HCT116 (cell line): ENCODE measurements around the gene ZMYM5. TPM values are rescaled to one million over a fixed set of nuclear protein-coding genes. Genes with fewer than 3 reads are reported as not detected.

Experiments
- ATAC-seq: fragments of 200-7000 bp; cut with Tn5 transposase; 2 replicates; pipeline ENCODE4 v1.9.1; 2020; ENCODE audit warnings: mild to moderate bottlenecking, moderate library complexity
- BruUV-seq: library from RNA; stranded (reverse); fragments of 400-500 nt; replicated peaks from 2 replicates; lab custom pipeline; 2021; lab: Mats Ljungman, UMichigan
- CTCF ChIA-PET: fragments of 300-600 bp; sonication (Branson Sonifier 250); formaldehyde crosslinking; loops from one replicate; lab custom pipeline; 2021; ENCODE audit warnings: antibody characterized with exemption; lab: Charles Lee
- POLR2A ChIA-PET: fragments of 300-600, 350-600 bp; sonication (Branson Sonifier 250); formaldehyde crosslinking; loops from one replicate; lab custom pipeline; 2021; ENCODE audit warnings: antibody characterized with exemption; lab: Charles Lee
- RAD21 ChIA-PET, 2 experiments: fragments of 300-600 bp; sonication (Branson Sonifier 250); formaldehyde crosslinking; loops; one replicate each; lab custom pipeline; 2023; ENCODE audit warnings: low total read pairs in 2 of 2; ENCODE audit not compliant: uncharacterized antibody in 2 of 2, unreplicated experiment in 2 of 2, low non-redundant PET in 1 of 2; lab: Charles Lee
- DNase-seq: peaks from one replicate; pipeline ENCODE4 v3.0.0-alpha.2; 2010; ENCODE audit warnings: low read depth, low spot score
- H2AFZ ChIP-seq: fragments of 200-600 bp; shearing (Covaris generic), sonication (generic); 2 replicates; pipeline ENCODE4 v1.6.1; 2017; ENCODE audit warnings: low read depth, mixed run types, mixed read lengths, antibody characterized with exemption, low read length; ENCODE audit not compliant: poor library complexity, severe bottlenecking
- H3K27ac ChIP-seq: 2 replicates; pipeline ENCODE4 v1.5.1; 2012; ENCODE audit warnings: low read depth, low read length
- H3K27me3 ChIP-seq: fragments of 200-600 bp; sonication (generic); 2 replicates; pipeline ENCODE4 v1.6.1; 2016; ENCODE audit warnings: mixed run types, low read length, mixed read lengths; ENCODE audit not compliant: insufficient read depth
- H3K36me3 ChIP-seq, 2 experiments: fragments of 200-500 bp in 1 of 2; fragments of 200-600 bp in 1 of 2; sonication (Bioruptor generic) in 1 of 2; sonication (generic) in 1 of 2; 2 replicates each; pipeline versions ENCODE4 v1.5.1 to v1.6.1; 2014 to 2016; ENCODE audit warnings: low read length in 2 of 2, inconsistent platforms in 1 of 2, mixed read lengths in 1 of 2, mixed run types in 1 of 2; ENCODE audit not compliant: insufficient read depth in 2 of 2, control insufficient read depth in 1 of 2
- H3K4me1 ChIP-seq, 2 experiments: fragments of 200-600 bp in 1 of 2; sonication (generic) in 1 of 2; 2 replicates each; pipeline versions ENCODE4 v1.5.1 to v1.6.1; 2012 to 2017; ENCODE audit warnings: low read length in 2 of 2, inconsistent platforms in 1 of 2, mild to moderate bottlenecking in 1 of 2, mixed read lengths in 1 of 2, mixed run types in 1 of 2, moderate library complexity in 1 of 2; ENCODE audit not compliant: insufficient read depth in 2 of 2, control insufficient read depth in 1 of 2
- H3K4me2 ChIP-seq: fragments of 200-600 bp; sonication (generic); 2 replicates; pipeline ENCODE4 v1.6.1; 2017; ENCODE audit warnings: mixed run types, low read length, mixed read lengths
- H3K4me3 ChIP-seq, 2 experiments: fragments of 200-600 bp in 1 of 2; sonication (generic) in 1 of 2; replicated peaks in 1 of 2; 2 replicates each; pipeline ENCODE4 v1.5.1; 2011 to 2016; ENCODE audit warnings: low read length in 2 of 2, control low read depth in 1 of 2, low read depth in 1 of 2, mild to moderate bottlenecking in 1 of 2, mixed read lengths in 1 of 2, mixed run types in 1 of 2
- H3K79me2 ChIP-seq: fragments of 200-600 bp; sonication (generic); 2 replicates; pipeline ENCODE4 v1.6.1; 2017; ENCODE audit warnings: mild to moderate bottlenecking, mixed run types, low read length, moderate library complexity, mixed read lengths; ENCODE audit not compliant: insufficient read depth
- H3K9ac ChIP-seq: fragments of 200-600 bp; sonication (generic); 2 replicates; pipeline ENCODE4 v1.6.1; 2016; ENCODE audit warnings: low read length, mixed read lengths
- H3K9me2 ChIP-seq: fragments of 200-600 bp; sonication (generic), shearing (Covaris generic); 2 replicates; pipeline ENCODE4 v1.6.1; 2017; ENCODE audit warnings: mixed run types, mild to moderate bottlenecking, moderate library complexity; ENCODE audit not compliant: insufficient read depth
- H3K9me3 ChIP-seq, 2 experiments: fragments of 200-500 bp in 1 of 2; fragments of 200-600 bp in 1 of 2; sonication (Bioruptor generic) in 1 of 2; sonication (generic) in 1 of 2; 2 replicates each; pipeline ENCODE4 v1.6.1; 2014 to 2017; ENCODE audit warnings: low read length in 2 of 2, mixed read lengths in 2 of 2, inconsistent platforms in 1 of 2, low read depth in 1 of 2, mild to moderate bottlenecking in 1 of 2, mixed run types in 1 of 2, moderate library complexity in 1 of 2; ENCODE audit not compliant: control insufficient read depth in 1 of 2, insufficient read depth in 1 of 2
- H4K20me1 ChIP-seq: fragments of 200-600 bp; sonication (generic), shearing (Covaris generic); 2 replicates; pipeline ENCODE4 v1.6.1; 2017; ENCODE audit warnings: mixed run types, mild to moderate bottlenecking, moderate library complexity; ENCODE audit not compliant: insufficient read depth
- RAD21 ChIP-seq: IDR thresholded peaks from 2 replicates; pipeline ENCODE4 v1.6.1; 2012; ENCODE audit warnings: low read depth, mild to moderate bottlenecking
- intact Hi-C: fragments of 100-400 bp; cut with micrococcal nuclease; formaldehyde crosslinking; loops from 2 replicates; pipeline ENCODE4 v1.10.0; 2022
- total RNA-seq: library from RNA; stranded (reverse); gene quantifications from one replicate; pipeline ENCODE4 v1.2.1, GENCODE V29; 2021; ENCODE audit not compliant: unreplicated experiment
- TF ChIP-seq, protein P1 (sequence below), 3 experiments: fragments of 200-600 bp in 1 of 3; sonication (generic) in 1 of 3; IDR thresholded peaks in 2 of 3; conservative IDR thresholded peaks in 1 of 3; 2 replicates each; pipeline ENCODE4 v1.5.1; 2012 to 2017; ENCODE audit warnings: low read depth in 2 of 3, low read length in 2 of 3, antibody characterized with exemption in 1 of 3, borderline replicate concordance in 1 of 3, control low read depth in 1 of 3, mild to moderate bottlenecking in 1 of 3, mixed read lengths in 1 of 3, mixed run types in 1 of 3, moderate library complexity in 1 of 3; ENCODE audit not compliant: insufficient read depth in 1 of 3
- TF ChIP-seq, protein P2 (sequence below): IDR thresholded peaks from 2 replicates; pipeline ENCODE4 v1.6.1; 2012; ENCODE audit warnings: low read depth

Gene ZMYM5
- total RNA-seq, 1 experiment from 2014 or later: 9.6 TPM

GRCh38 chr13:19888799-19889198 lies 25.4 kb upstream of the ZMYM5 start:
- no TSS peak for BruUV-seq
- DNase-seq: no peak
- no peak overlapping the region for H3K27ac ChIP-seq
- H3K4me3 ChIP-seq: no peak overlapping the region
- no peaks in the 10 kb centered on the region for H3K27me3 ChIP-seq
- no peak overlapping the region for H2AFZ ChIP-seq
- POLR2A ChIA-PET: no interaction called here
- no peaks in the 10 kb centered on the region for H3K9me2 ChIP-seq
- RAD21 ChIA-PET: no interaction called here
- CTCF ChIA-PET: no interaction called here
- no peaks in the 10 kb centered on the region for H3K36me3 ChIP-seq
- peak; percentile 40 for TF ChIP-seq RAD21
- TF ChIP-seq, protein P1, sequence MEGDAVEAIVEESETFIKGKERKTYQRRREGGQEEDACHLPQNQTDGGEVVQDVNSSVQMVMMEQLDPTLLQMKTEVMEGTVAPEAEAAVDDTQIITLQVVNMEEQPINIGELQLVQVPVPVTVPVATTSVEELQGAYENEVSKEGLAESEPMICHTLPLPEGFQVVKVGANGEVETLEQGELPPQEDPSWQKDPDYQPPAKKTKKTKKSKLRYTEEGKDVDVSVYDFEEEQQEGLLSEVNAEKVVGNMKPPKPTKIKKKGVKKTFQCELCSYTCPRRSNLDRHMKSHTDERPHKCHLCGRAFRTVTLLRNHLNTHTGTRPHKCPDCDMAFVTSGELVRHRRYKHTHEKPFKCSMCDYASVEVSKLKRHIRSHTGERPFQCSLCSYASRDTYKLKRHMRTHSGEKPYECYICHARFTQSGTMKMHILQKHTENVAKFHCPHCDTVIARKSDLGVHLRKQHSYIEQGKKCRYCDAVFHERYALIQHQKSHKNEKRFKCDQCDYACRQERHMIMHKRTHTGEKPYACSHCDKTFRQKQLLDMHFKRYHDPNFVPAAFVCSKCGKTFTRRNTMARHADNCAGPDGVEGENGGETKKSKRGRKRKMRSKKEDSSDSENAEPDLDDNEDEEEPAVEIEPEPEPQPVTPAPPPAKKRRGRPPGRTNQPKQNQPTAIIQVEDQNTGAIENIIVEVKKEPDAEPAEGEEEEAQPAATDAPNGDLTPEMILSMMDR (IDR thresholded peaks at IDR 0.05 in 2 of 3, conservative IDR thresholded peaks at IDR 0.05 in 1 of 3; ENCODE audit: borderline replicate concordance in 1 of 3, insufficient read depth in 1 of 3, low read depth in 2 of 3, low read length in 2 of 3): peak in 2 of 3 experiments; percentile 5 to 29; a peak in 2 of 6 replicates
- TF ChIP-seq, protein P2, sequence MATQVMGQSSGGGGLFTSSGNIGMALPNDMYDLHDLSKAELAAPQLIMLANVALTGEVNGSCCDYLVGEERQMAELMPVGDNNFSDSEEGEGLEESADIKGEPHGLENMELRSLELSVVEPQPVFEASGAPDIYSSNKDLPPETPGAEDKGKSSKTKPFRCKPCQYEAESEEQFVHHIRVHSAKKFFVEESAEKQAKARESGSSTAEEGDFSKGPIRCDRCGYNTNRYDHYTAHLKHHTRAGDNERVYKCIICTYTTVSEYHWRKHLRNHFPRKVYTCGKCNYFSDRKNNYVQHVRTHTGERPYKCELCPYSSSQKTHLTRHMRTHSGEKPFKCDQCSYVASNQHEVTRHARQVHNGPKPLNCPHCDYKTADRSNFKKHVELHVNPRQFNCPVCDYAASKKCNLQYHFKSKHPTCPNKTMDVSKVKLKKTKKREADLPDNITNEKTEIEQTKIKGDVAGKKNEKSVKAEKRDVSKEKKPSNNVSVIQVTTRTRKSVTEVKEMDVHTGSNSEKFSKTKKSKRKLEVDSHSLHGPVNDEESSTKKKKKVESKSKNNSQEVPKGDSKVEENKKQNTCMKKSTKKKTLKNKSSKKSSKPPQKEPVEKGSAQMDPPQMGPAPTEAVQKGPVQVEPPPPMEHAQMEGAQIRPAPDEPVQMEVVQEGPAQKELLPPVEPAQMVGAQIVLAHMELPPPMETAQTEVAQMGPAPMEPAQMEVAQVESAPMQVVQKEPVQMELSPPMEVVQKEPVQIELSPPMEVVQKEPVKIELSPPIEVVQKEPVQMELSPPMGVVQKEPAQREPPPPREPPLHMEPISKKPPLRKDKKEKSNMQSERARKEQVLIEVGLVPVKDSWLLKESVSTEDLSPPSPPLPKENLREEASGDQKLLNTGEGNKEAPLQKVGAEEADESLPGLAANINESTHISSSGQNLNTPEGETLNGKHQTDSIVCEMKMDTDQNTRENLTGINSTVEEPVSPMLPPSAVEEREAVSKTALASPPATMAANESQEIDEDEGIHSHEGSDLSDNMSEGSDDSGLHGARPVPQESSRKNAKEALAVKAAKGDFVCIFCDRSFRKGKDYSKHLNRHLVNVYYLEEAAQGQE: no peak
- H3K4me1 ChIP-seq: no peaks in the 10 kb centered on the region
- H3K79me2 ChIP-seq: no peaks in the 10 kb centered on the region
- intact Hi-C loops: no loop called here
- H3K9ac ChIP-seq: no peak overlapping the region
- peak; percentile 70 for ATAC-seq
- no peak overlapping the region for H3K4me2 ChIP-seq
- no peaks in the 10 kb centered on the region for H3K9me3 ChIP-seq
- H4K20me1 ChIP-seq: no peaks in the 10 kb centered on the region
